H1 (cell line): ENCODE results near the gene ZNF768. TPM values are rescaled to one million over a fixed set of nuclear protein-coding genes. Genes with fewer than 3 reads are reported as not detected.

Experiments
- CTCF ChIA-PET: fragments of 300-600 bp; sonication (Branson Sonifier 250); formaldehyde crosslinking; loops from one replicate; lab custom pipeline; 2021; ENCODE audit not compliant: partially characterized antibody; lab: Charles Lee
- POLR2A ChIA-PET: fragments of 300-600 bp; sonication (Branson Sonifier 250); formaldehyde crosslinking; loops from one replicate; lab custom pipeline; 2021; ENCODE audit warnings: inconsistent platforms; ENCODE audit not compliant: partially characterized antibody; lab: Charles Lee
- DNase-seq, 2 experiments: peaks; one replicate each; pipeline versions ENCODE4 v3.0.0 to v3.0.0-alpha.2; 2010 to 2022; ENCODE audit warnings: low spot score in 2 of 2, low read depth in 1 of 2, mixed read lengths in 1 of 2
- FAIRE-seq: peaks from 2 replicates; lab custom pipeline; 2011; peaks lifted over from hg19 to GRCh38; lab: Jason Lieb, UNC
- H2AFZ ChIP-seq: 2 replicates; pipeline ENCODE4 v1.8.1; 2012; ENCODE audit warnings: low read length, inconsistent platforms
- H2AK5ac ChIP-seq: 2 replicates; pipeline ENCODE4 v1.6.1; 2013; ENCODE audit warnings: low read depth, low read length
- H2BK120ac ChIP-seq: replicated peaks from 2 replicates; pipeline ENCODE3; 2013; ENCODE audit warnings: low read depth, low read length, inconsistent platforms
- H2BK12ac ChIP-seq: 2 replicates; pipeline ENCODE4 v1.6.1; 2013; ENCODE audit warnings: low read depth, low read length
- H2BK15ac ChIP-seq: 2 replicates; pipeline ENCODE4 v1.6.1; 2013; ENCODE audit warnings: low read length
- H2BK20ac ChIP-seq: 2 replicates; pipeline ENCODE4 v1.6.1; 2013; ENCODE audit warnings: low read length
- H2BK5ac ChIP-seq: 2 replicates; pipeline ENCODE4 v1.6.1; 2013; ENCODE audit warnings: low read depth, low read length
- H3K14ac ChIP-seq: 2 replicates; pipeline ENCODE4 v1.6.1; 2013; ENCODE audit warnings: inconsistent platforms; ENCODE audit not compliant: insufficient read length
- H3K18ac ChIP-seq: 2 replicates; pipeline ENCODE4 v1.6.1; 2013; ENCODE audit warnings: low read length; ENCODE audit errors: extremely low read depth
- H3K23ac ChIP-seq: 2 replicates; pipeline ENCODE4 v1.6.1; 2013; ENCODE audit warnings: inconsistent platforms; ENCODE audit not compliant: insufficient read length
- H3K23me2 ChIP-seq: 2 replicates; pipeline ENCODE4 v1.6.1; 2013; ENCODE audit warnings: low read depth, low read length
- H3K27ac ChIP-seq: 2 replicates; pipeline ENCODE4 v1.6.1; 2011; ENCODE audit warnings: low read depth, low read length, inconsistent platforms
- H3K27me3 ChIP-seq, 4 experiments: replicated peaks in 1 of 4; 1 replicate in 1 of 4; 2 replicates in 3 of 4; pipeline versions ENCODE4 v1.6.1 to v1.8.1; 2011 to 2013; ENCODE audit warnings: low read length in 3 of 4, mild to moderate bottlenecking in 3 of 4, inconsistent platforms in 2 of 4, mixed read lengths in 2 of 4, moderate library complexity in 1 of 4; ENCODE audit not compliant: control insufficient read depth in 3 of 4, insufficient read depth in 3 of 4; ENCODE audit errors: extremely low read depth in 1 of 4
- H3K36me3 ChIP-seq, 4 experiments: 2 replicates each; pipeline versions ENCODE4 v1.6.1 to v1.8.1; 2011 to 2013; ENCODE audit warnings: mild to moderate bottlenecking in 4 of 4, low read length in 3 of 4, moderate library complexity in 2 of 4, control low read depth in 1 of 4, inconsistent platforms in 1 of 4; ENCODE audit not compliant: insufficient read depth in 4 of 4, control insufficient read depth in 2 of 4
- H3K4ac ChIP-seq: replicated peaks from 2 replicates; pipeline ENCODE3; 2013; ENCODE audit warnings: low read length, low read depth, mixed read lengths, inconsistent platforms; ENCODE audit not compliant: insufficient read length
- H3K4me1 ChIP-seq, 4 experiments: replicated peaks in 1 of 4; 1 replicate in 1 of 4; 2 replicates in 3 of 4; pipeline versions ENCODE4 v1.6.1 to v1.8.1; 2011 to 2013; ENCODE audit warnings: low read length in 3 of 4, inconsistent platforms in 2 of 4, mixed read lengths in 1 of 4; ENCODE audit not compliant: insufficient read depth in 4 of 4, control insufficient read depth in 3 of 4
- H3K4me2 ChIP-seq, 2 experiments: 2 replicates each; pipeline versions ENCODE4 v1.6.1 to v1.8.1; 2011 to 2013; ENCODE audit warnings: low read depth in 2 of 2, low read length in 2 of 2, control low read depth in 1 of 2, inconsistent platforms in 1 of 2, mild to moderate bottlenecking in 1 of 2; ENCODE audit not compliant: insufficient read depth in 1 of 2
- H3K4me3 ChIP-seq, 4 experiments: fragments of 200-600, 300-600 bp in 1 of 4; sonication (generic), shearing (Covaris generic), sonication (Bioruptor Twin) in 1 of 4; 2 replicates each; pipeline versions ENCODE4 v1.5.1 to v1.8.1; 2011 to 2016; ENCODE audit warnings: low read length in 4 of 4, low read depth in 3 of 4, control low read depth in 2 of 4, inconsistent platforms in 2 of 4, mild to moderate bottlenecking in 2 of 4, mixed read lengths in 1 of 4, moderate library complexity in 1 of 4; ENCODE audit not compliant: insufficient read depth in 2 of 4; ENCODE audit errors: extremely low read depth in 1 of 4
- H3K56ac ChIP-seq: replicated peaks from 2 replicates; pipeline ENCODE3; 2013; ENCODE audit warnings: low read depth, mild to moderate bottlenecking, mixed read lengths, low read length, inconsistent platforms; ENCODE audit not compliant: insufficient read length
- H3K79me1 ChIP-seq: 2 replicates; pipeline ENCODE4 v1.6.1; 2013; ENCODE audit warnings: low read depth, low read length, control low read depth
- H3K79me2 ChIP-seq, 2 experiments: 2 replicates each; pipeline versions ENCODE4 v1.6.1 to v1.8.1; 2012 to 2013; ENCODE audit warnings: low read length in 2 of 2, mild to moderate bottlenecking in 2 of 2, inconsistent platforms in 1 of 2; ENCODE audit not compliant: insufficient read depth in 2 of 2, control insufficient read depth in 1 of 2
- H3K9ac ChIP-seq, 4 experiments: replicated peaks in 1 of 4; 1 replicate in 1 of 4; 2 replicates in 3 of 4; pipeline versions ENCODE4 v1.6.1 to v1.8.1; 2011 to 2013; ENCODE audit warnings: low read depth in 3 of 4, low read length in 3 of 4, control low read depth in 2 of 4, mild to moderate bottlenecking in 2 of 4, moderate library complexity in 2 of 4, inconsistent platforms in 1 of 4; ENCODE audit errors: extremely low read depth in 1 of 4
- H3K9me3 ChIP-seq, 2 experiments: 2 replicates each; pipeline versions ENCODE4 v1.6.1 to v1.8.1; 2012 to 2013; ENCODE audit warnings: mild to moderate bottlenecking in 2 of 2, moderate library complexity in 2 of 2, control low read depth in 1 of 2, inconsistent platforms in 1 of 2, low read depth in 1 of 2, low read length in 1 of 2, mixed read lengths in 1 of 2; ENCODE audit not compliant: insufficient read depth in 2 of 2
- H4K20me1 ChIP-seq, 2 experiments: replicated peaks in 1 of 2; 2 replicates each; pipeline versions ENCODE3 to v1.8.1; 2011 to 2013; ENCODE audit warnings: inconsistent platforms in 2 of 2, low read length in 2 of 2, mild to moderate bottlenecking in 1 of 2; ENCODE audit not compliant: insufficient read depth in 2 of 2, control insufficient read depth in 1 of 2
- H4K5ac ChIP-seq: 2 replicates; pipeline ENCODE4 v1.6.1; 2013; ENCODE audit warnings: low read length, low read depth, mixed read lengths, inconsistent platforms; ENCODE audit not compliant: insufficient read length
- H4K8ac ChIP-seq: 2 replicates; pipeline ENCODE4 v1.8.0; 2013; ENCODE audit warnings: mild to moderate bottlenecking, moderate library complexity, low read length, inconsistent platforms; ENCODE audit not compliant: insufficient read depth; ENCODE audit errors: extremely low read depth
- H4K91ac ChIP-seq: replicated peaks from 2 replicates; pipeline ENCODE3; 2013; ENCODE audit warnings: low read length, mixed read lengths, inconsistent platforms; ENCODE audit not compliant: insufficient read length
- CHD2 ChIP-seq: IDR thresholded peaks from 2 replicates; pipeline ENCODE4 v1.6.1; 2012; ENCODE audit warnings: low read length, improper control_type of control experiment
- EP300 ChIP-seq, 2 experiments: IDR thresholded peaks; 1 replicate in 1 of 2; 2 replicates in 1 of 2; pipeline ENCODE4 v1.6.1; 2011 to 2012; ENCODE audit warnings: low read depth in 2 of 2, low read length in 2 of 2, mild to moderate bottlenecking in 2 of 2, borderline replicate concordance in 1 of 2, inconsistent platforms in 1 of 2, moderate library complexity in 1 of 2
- HDAC2 ChIP-seq, 2 experiments: fragments of 300-600 bp in 1 of 2; sonication (generic) in 1 of 2; IDR thresholded peaks; 2 replicates each; pipeline ENCODE4 v1.6.1; 2011 to 2012; ENCODE audit warnings: low read depth in 2 of 2, low read length in 2 of 2, mild to moderate bottlenecking in 2 of 2, moderate library complexity in 2 of 2, borderline replicate concordance in 1 of 2, inconsistent platforms in 1 of 2
- HDAC6 ChIP-seq: IDR thresholded peaks from one replicate; pipeline ENCODE4 v1.7.1; 2012; ENCODE audit warnings: low read depth, mild to moderate bottlenecking, inconsistent platforms, low read length, moderate library complexity
- NANOG ChIP-seq: IDR thresholded peaks from 2 replicates; pipeline ENCODE4 v1.6.1; 2011; ENCODE audit warnings: low read length, low read depth, mild to moderate bottlenecking, inconsistent platforms; ENCODE audit not compliant: insufficient read depth, poor library complexity, severe bottlenecking
- PHF8 ChIP-seq: fragments of 200-600 bp; sonication (generic); conservative IDR thresholded peaks from 2 replicates; pipeline ENCODE4 v1.7.1; 2012; ENCODE audit warnings: low read depth, mild to moderate bottlenecking, inconsistent platforms, low read length, moderate library complexity
- SP2 ChIP-seq: IDR thresholded peaks from 2 replicates; pipeline ENCODE4 v1.6.1; 2012; ENCODE audit warnings: mild to moderate bottlenecking, low read length, inconsistent platforms
- TAF1 ChIP-seq: IDR thresholded peaks from 2 replicates; pipeline ENCODE4 v1.6.1; 2011; ENCODE audit warnings: mild to moderate bottlenecking, low read depth, low read length
- TEAD4 ChIP-seq: IDR thresholded peaks from 2 replicates; pipeline ENCODE4 v1.6.1; 2012; ENCODE audit warnings: low read depth, low read length, inconsistent platforms, mixed read lengths
- USF2 ChIP-seq: IDR thresholded peaks from 2 replicates; pipeline ENCODE4 v1.6.1; 2011; ENCODE audit warnings: low read length, improper control_type of control experiment
- WGBS, 2 experiments: shearing (Covaris generic) in 1 of 2; methylation state at CpG; one replicate each; pipeline versions ENCODE4 v1.1.6 to v1.1.7; 2013 to 2015; ENCODE audit warnings: low lambda C conversion rate in 2 of 2, mixed read lengths in 2 of 2, inconsistent platforms in 1 of 2, low coverage in 1 of 2, missing lambda C conversion rate in 1 of 2; ENCODE audit not compliant: insufficient replicate concordance in 2 of 2, insufficient coverage in 1 of 2, insufficient read length in 1 of 2; ENCODE audit errors: extremely low coverage in 1 of 2, missing lambda C conversion rate in 1 of 2; 5-methylcytosine and 5-hydroxymethylcytosine counted together
- polyA plus RNA-seq, 7 experiments: library from polyadenylated mRNA; depleted of rRNA in 3 of 7; stranded (reverse) in 5 of 7; unstranded in 2 of 7; fragments of >200 nt in 5 of 7; fragments of 200-250 nt in 2 of 7; gene quantifications; 1 replicate in 5 of 7; 2 replicates in 1 of 7; 4 replicates in 1 of 7; pipeline versions ENCODE4 v1.2.1 to v1.2.3, GENCODE V29; 2011 to 2013; ENCODE audit warnings: missing spikeins in 2 of 7, mixed read lengths in 2 of 7
- total RNA-seq: library from RNA; stranded (reverse); fragmentation: NEBNext Ultra II Directional; extraction: Animal tissue kit (Norgen Biotek cat#: 25700); gene quantifications from 2 replicates; pipeline ENCODE4 v1.2.1, GENCODE V29; 2021

The ZNF768 gene
- total and polyA plus RNA-seq, 2 of the 8 experiments (the other 6 are each of a cell fraction or from before 2014, with no cell fraction given), result 36.1 to 47.7 TPM

GRCh38 chr16:30491229-30491628 is 35.1 kb downstream of the ZNF768 start:
- Histone ChIP-seq H2BK12ac (no peak overlapping the region), H2BK15ac (no peak overlapping the region), H3K4ac (no peak overlapping the region), H3K56ac (no peak overlapping the region), H3K18ac (no peak overlapping the region), H3K23me2 (no peaks in the 10 kb centered on the region), H3K23ac (no peak overlapping the region), H3K9ac (no peak overlapping the region), H3K27ac (no peak overlapping the region), H3K14ac (no peak overlapping the region), H4K5ac (no peak overlapping the region), H2AK5ac (no peak overlapping the region), H3K79me1 (no peaks in the 10 kb centered on the region), H2AFZ (no peak overlapping the region), H3K79me2 (no peaks in the 10 kb centered on the region), H3K4me3 (no peak overlapping the region), H3K27me3 (peaks cover 0 to 2% (median 0%) of the 10 kb centered on the region in 4 experiments; a peak in 1 of 7 replicates), H4K8ac (no peak overlapping the region), H3K4me2 (no peak overlapping the region), H2BK120ac (no peak overlapping the region), H3K9me3 (no peaks in the 10 kb centered on the region), H4K20me1 (no peaks in the 10 kb centered on the region), H3K4me1 (peaks cover 0 to 3% (median 1%) of the 10 kb centered on the region in 4 experiments; a peak in 1 of 7 replicates), H2BK20ac (no peak overlapping the region), H3K36me3 (no peaks in the 10 kb centered on the region), H4K91ac (no peak overlapping the region), H2BK5ac (no peak overlapping the region)
- DNase-seq (no peak), FAIRE-seq (no peak)
- ChIA-PET POLR2A (interaction anchor here (0.7 kb wide), 1 partner anchor 685 kb away, joined by 4 read pairs; the partner anchor contains the start of gene MAZ), CTCF (interaction anchor here (0.7 to 2.7 kb wide), 7 partner anchors 9 to 124 kb away, joined by 3 to 12 read pairs (median 4); partner anchors contain the start of gene ZNF768)
- WGBS, 2 experiments, result 84% methylated on average over 4 of the region's 4 CpGs; no CpG with 5 or more reads in 1 of the 2 experiments
- TF ChIP-seq TEAD4, result no peak
- TF ChIP-seq CHD2, result no peak
- TF ChIP-seq EP300 (IDR thresholded peaks at IDR 0.05; ENCODE audit: borderline replicate concordance in 1 of 2, low read depth in 2 of 2, low read length in 2 of 2), result no peak
- no peak for TF ChIP-seq SP2
- TF ChIP-seq HDAC2 (IDR thresholded peaks at IDR 0.05; ENCODE audit: borderline replicate concordance in 1 of 2, low read depth in 2 of 2, low read length in 2 of 2), result no peak
- TF ChIP-seq NANOG, result no peak
- no peak for TF ChIP-seq PHF8
- no peak for TF ChIP-seq HDAC6
- TF ChIP-seq TAF1, result no peak
- no peak for TF ChIP-seq USF2
